GM12891 (cell line): ENCODE results near the gene TNFRSF25.
A peak's percentile ranks its signal among the peaks of the same experiment; 100 is the strongest.
"Not testable (repeated sequence)": the region's sequence is repeated elsewhere in the genome, so short reads cannot be mapped to it uniquely, and the experiment has no call there.

ENCODE experiments used
- DNase-seq: peaks from one replicate; pipeline ENCODE4 v3.0.0; 2011; ENCODE audit warnings: low spot score; ENCODE audit not compliant: insufficient read length
- FAIRE-seq: peaks from 2 replicates; lab custom pipeline; 2011; peaks lifted over from hg19 to GRCh38; lab: Jason Lieb, UNC
- PAX5 ChIP-seq: IDR thresholded peaks from 2 replicates; pipeline ENCODE4 v1.6.1; 2011; ENCODE audit warnings: low read length, moderate library complexity, mild to moderate bottlenecking; ENCODE audit not compliant: insufficient read depth, severe bottlenecking
- POLR2A ChIP-seq: IDR thresholded peaks from 2 replicates; pipeline ENCODE4 v1.6.1; 2011; ENCODE audit warnings: low read depth, low read length, control low read depth
- POLR2AphosphoS5 ChIP-seq: IDR thresholded peaks from 2 replicates; pipeline ENCODE4 v1.6.1; 2011; ENCODE audit warnings: low read depth, low read length, control low read depth
- POU2F2 ChIP-seq: IDR thresholded peaks from 2 replicates; pipeline ENCODE4 v1.6.1; 2011; ENCODE audit warnings: low read depth, mild to moderate bottlenecking, control low read depth, low read length, moderate library complexity
- SPI1 ChIP-seq: IDR thresholded peaks from 2 replicates; pipeline ENCODE4 v1.6.1; 2011; ENCODE audit warnings: low read depth, low read length, control low read depth
- TAF1 ChIP-seq: IDR thresholded peaks from 2 replicates; pipeline ENCODE4 v1.6.1; 2011; ENCODE audit warnings: low read depth, low read length, control low read depth

The TNFRSF25 gene

DNA sequence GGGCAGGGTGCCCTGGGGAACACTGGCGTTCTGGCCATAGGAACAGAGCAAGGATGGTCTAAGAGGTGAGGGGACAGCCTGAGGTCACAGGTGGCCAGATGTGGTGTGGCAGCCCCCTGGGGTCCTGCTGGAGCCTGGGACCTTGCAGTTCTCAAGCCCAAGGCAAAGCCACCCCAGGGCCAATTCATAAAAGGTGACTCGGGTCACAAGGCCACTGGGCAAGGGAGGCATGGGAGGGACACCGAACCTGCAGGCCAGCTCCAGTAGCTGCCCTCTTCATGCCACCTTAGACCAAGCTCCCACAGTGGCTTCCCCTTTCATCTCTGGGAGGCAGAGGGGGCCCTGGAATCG is 19.3 kb downstream of the TNFRSF25 start:
- FAIRE-seq (no peak), DNase-seq (no peak)
- TF ChIP-seq POLR2A (no peak), TAF1 (no peak), POLR2AphosphoS5 (no peak), SPI1 (no peak), POU2F2 (no peak)

DNA sequence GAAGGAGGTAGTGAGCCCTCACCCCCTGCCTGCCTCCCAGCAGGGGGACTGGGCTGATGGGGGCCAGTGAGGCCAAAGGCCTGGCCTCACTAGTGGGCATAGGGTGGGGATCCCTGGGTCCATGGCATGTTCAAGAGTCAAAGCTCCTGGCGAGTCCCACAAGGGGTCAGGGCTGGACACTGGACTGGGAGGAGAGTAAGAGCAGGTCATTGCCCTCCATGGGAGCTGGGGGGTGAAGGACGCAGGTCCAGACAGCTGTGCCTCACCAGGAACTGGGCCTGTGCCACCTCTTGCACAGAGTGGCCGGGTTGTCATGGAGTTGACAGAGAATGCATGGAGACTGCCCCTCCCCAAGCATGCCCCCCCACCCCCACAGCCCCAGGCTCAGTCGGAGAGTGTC is 20.0 kb downstream of the TNFRSF25 start:
- DNase-seq, FAIRE-seq: not testable (repeated sequence)

DNA sequence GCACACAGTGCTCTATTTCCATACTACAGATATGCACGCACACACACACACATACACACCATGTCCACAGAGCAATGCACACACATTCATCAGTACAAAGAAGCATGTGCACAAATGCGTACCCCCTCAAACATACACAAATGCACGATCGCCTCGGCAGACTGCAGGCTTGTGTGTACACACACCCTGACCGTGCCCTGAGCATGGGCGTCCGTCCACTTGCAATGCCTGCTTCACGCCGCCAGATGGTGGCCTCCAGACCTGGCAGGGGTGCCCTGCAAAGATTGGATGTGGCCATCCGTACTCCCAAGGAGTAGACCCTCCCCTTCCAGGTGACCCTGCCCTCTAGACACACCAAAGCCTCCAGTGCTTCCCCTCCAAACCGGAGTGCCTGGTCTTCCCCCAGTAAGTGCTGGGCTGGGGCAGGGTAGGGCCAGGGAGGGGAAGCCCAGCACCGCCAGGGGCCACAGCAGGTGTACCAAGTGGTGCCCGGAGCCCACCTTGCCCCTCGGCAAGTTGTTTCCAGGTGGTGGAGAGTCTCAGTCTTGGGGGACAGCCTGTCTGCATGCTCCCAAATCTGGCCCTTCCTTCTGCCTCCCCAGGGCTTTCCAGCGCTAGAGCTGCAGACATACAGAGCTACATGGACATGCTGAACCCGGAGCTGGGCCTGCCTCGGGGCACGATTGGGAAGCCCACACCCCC is 20.8 kb downstream of the TNFRSF25 start:
- DNase-seq (no peak), FAIRE-seq (no peak)
- TF ChIP-seq TAF1 (no peak), POLR2AphosphoS5 (no peak), SPI1 (no peak), POLR2A (no peak), POU2F2 (no peak), PAX5 (no peak)

DNA sequence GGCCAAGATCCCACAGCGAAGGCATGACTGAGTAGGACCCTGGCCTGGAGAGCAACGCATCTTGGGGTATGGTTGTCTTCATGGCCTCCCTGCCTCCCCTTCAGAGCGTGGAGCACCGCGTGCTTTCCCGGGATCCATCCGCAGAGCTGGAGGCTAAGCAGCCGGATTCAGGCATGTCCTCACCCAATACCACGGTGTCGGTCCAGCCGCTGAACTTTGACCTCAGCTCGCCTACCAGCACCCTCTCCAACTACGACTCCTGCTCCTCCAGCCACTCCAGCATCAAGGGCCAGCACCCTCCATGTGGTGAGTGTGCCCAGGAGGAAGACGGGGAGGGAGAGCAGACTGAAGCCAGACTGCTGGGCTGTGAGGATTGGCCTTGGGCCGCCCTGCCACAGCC is 21.6 kb downstream of the TNFRSF25 start:
- TF ChIP-seq POU2F2 (no peak), POLR2AphosphoS5 (no peak), POLR2A (no peak), TAF1 (no peak), SPI1 (no peak), PAX5 (no peak)
- FAIRE-seq, result no peak

DNA sequence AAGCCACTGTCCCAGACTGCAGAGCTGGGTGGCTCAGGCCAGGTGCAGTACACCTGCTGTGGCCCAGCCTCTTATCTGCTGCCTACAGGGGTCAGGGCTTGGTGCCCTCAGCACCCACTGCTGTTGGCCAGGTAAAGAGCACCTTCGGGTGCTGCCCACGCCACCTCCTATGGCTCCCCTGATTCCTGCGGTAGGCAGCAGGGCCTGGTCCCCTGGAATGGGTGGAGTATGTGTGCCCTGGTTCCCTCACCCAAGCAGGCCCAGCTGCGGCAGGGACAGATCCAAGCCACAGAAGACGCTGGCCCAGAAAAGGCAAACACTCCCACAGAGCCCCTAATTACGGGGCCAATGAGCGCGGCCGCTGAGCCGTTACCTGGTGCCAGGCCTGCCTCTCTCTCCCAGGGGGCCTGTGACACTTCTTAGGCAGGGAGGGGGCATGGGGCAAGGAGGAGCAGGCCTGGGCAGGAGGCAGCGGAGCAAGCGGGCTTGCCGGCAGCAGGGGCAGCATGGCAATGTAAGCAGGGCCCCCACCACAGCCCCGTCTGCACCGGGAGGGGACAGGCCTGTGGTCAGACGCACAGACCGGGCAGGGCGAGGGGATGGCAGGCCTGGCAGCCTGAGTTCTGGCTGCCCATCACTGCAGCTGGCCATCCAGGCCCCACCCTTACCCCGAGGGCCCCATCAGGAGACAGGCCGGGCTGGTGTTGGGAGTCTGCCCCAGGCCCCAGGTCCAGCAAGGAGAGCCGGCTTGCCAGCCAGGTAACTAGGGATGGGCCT is 22.4 kb downstream of the TNFRSF25 start:
- TF ChIP-seq SPI1 (no peak), POLR2AphosphoS5 (no peak), POLR2A (no peak), TAF1 (no peak), PAX5 (no peak), POU2F2 (no peak)
- no peak for FAIRE-seq
- no peak for DNase-seq

More for the DNA sequence above, 21.6 kb downstream of the TNFRSF25 start:
- DNase-seq, result no peak

DNA sequence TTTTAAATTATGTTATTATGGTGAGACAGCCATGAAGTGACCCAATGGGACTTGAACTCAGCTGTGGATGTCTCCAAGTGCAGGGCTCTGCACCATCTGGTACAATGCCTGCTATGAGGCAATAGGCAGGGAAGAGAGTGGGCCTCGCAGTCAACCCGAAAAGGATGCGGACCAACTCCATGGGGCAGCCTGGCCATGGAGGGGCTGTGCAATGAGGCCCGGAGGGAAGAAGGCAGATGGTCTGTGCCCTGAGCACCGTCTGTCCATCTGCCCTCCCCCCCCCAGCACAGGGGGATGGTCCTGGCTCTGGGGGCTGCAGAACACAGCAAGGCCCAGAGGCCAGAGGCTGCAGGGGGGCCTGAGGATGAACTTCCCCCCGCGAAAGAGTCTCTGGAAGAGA is 24.4 kb downstream of the TNFRSF25 start:
- FAIRE-seq (no peak), DNase-seq (no peak)
- TF ChIP-seq POLR2AphosphoS5, result no peak
- no peak for TF ChIP-seq SPI1

DNA sequence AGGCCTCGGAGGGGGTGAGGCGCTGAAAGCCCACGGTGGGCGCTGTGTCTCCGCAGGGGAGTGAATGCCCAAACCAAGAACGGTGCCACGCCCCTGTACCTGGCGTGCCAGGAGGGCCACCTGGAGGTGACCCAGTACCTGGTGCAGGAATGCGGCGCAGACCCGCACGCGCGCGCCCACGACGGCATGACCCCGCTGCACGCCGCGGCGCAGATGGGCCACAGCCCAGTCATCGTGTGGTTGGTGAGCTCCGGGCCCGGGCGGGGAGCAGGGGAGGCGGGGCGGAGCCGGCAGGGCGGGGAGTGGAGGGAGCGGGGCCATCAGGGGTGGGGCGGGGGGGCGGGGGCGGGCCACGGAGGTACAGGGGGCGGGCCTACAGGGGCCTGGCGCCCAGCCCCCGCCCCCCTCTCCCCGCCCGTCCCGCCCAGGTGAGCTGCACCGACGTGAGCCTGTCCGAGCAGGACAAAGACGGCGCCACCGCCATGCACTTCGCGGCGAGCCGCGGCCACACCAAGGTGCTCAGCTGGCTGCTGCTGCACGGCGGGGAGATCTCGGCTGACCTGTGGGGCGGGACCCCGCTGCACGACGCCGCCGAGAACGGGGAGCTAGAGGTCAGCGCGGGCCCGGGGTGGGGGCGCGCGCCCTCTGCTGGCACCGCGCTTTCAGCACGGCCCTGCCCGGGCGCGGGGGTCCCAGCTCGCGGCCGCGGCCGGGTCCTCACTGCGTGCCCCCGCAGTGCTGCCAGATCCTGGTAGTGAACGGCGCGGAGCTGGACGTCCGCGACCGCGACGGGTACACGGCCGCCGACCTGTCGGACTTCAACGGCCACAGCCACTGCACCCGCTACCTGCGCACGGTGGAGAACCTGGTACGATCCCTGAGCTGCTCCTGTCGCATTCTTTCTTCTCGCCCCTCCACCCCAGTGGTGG is 25.5 kb downstream of the TNFRSF25 start:
- DNase-seq (peak; percentile 60), FAIRE-seq (peak; percentile 5)
- TF ChIP-seq SPI1 (no peak), PAX5 (no peak), TAF1 (no peak), POLR2AphosphoS5 (no peak), POU2F2 (no peak), POLR2A (no peak)

DNA sequence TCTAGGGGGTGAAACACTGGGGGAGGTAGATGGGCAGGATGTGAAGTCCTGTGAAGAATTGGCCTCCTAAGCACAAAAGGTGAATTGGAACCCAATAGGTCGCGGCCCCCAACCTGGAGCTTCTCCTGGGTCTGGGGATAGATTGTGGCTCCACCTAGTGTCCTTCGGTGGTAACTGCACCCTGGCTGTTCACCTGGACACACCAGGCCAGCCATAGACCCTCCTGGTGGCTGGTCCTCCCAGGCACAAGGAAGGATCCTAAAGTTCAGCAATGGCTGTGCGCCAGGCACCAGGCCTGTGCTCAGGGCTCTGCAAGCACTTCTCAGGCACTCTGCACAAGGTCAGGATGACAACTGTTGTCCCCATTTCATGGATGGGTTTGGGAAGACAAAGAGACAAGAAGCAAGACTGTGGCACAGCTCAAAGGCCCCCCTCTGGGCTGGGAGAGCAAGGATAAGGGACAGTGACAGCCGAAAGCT is 27.9 kb downstream of the TNFRSF25 start:
- no peak for TF ChIP-seq SPI1
- no peak for TF ChIP-seq PAX5
- no peak for TF ChIP-seq POLR2AphosphoS5
- no peak for TF ChIP-seq TAF1
- no peak for TF ChIP-seq POLR2A
- no peak for TF ChIP-seq POU2F2
- DNase-seq, result peak; percentile 87
- peak; percentile 81 for FAIRE-seq

DNA sequence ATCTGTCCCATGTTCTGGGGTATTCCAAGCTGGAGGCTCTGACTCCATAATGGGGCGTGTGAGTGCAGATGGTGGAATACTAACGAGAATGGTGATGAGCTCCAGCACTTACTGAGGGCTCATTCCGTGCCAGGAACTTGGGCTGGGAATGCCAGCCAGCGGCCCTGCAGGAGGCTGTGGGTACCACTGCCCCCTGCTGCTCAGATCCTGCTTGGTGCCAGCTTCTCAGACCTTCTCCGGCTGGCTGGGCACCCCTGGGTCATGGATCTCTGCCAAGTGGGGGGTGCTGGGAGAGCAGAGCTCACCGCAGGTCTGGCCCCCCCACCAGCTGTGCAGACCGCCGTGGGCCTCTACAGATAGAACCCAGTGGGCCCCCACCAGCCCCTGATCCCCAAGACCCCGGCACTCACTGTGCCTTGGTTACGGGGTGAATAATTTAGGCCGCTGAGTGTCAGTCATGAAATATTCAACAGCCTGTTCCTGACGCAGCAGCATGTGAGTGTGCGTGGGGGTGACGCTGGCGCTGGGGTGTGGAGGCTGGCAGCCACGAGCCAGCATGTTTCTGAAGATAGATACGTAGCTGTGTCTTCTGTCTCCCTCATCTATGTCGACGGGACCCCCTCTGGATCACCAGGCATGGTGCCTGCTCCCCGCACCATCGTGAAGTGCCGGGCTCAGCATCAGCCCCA is 28.8 kb downstream of the TNFRSF25 start:
- DNase-seq, result not testable (repeated sequence)

DNA sequence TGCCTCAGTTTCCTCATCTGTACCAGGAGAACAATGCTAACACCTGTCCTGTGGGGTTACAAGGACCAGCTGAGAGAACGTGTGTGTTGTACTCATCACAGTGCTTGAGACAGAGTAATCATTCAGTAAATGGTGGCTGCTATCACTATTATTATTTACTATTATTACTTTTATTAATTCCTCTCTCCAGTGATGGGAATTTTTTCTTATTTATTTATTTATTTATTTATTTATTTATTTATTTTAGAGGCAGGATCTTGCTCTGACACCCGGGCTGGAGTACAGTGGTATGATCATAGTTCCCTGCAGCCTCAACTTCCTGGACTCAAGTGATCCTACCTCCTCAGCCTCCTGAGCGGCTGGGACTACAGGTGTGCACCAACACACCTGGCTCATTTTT is 29.7 kb downstream of the TNFRSF25 start:
- FAIRE-seq, result not testable (repeated sequence)

More for the DNA sequence above, 28.8 kb downstream of the TNFRSF25 start:
- not testable (repeated sequence) for FAIRE-seq

More for the DNA sequence above, 29.7 kb downstream of the TNFRSF25 start:
- not testable (repeated sequence) for DNase-seq
